PFSK-1 (cell line): Measurements from ENCODE around the gene FGD4.

ENCODE experiments used
- FOXP2 ChIP-seq: optimal IDR thresholded peaks from 2 replicates; pipeline ENCODE3; 2011; ENCODE audit warnings: borderline replicate concordance, control low read depth, inconsistent platforms; ENCODE audit not compliant: insufficient read depth; ENCODE audit errors: extremely low read length, extremely low read depth
- POLR2AphosphoS5 ChIP-seq: IDR thresholded peaks from 2 replicates; pipeline ENCODE4 v1.6.1; 2012; ENCODE audit warnings: low read depth, mild to moderate bottlenecking, control low read depth, low read length, moderate library complexity
- SIN3A ChIP-seq: IDR thresholded peaks from 2 replicates; pipeline ENCODE4 v1.6.1; 2012; ENCODE audit warnings: mild to moderate bottlenecking, low read length, moderate library complexity, borderline replicate concordance; ENCODE audit not compliant: insufficient read depth
- TAF1 ChIP-seq: IDR thresholded peaks from 2 replicates; pipeline ENCODE4 v1.6.1; 2012; ENCODE audit warnings: low read length, control low read depth, borderline replicate concordance; ENCODE audit not compliant: insufficient read depth
- TF ChIP-seq, protein P1 (sequence below), 2 experiments: IDR thresholded peaks; 2 replicates each; pipeline versions ENCODE4 v1.6.1 to v1.8.0; 2011 to 2012; ENCODE audit warnings: low read depth in 2 of 2, low read length in 2 of 2, control low read depth in 1 of 2, inconsistent platforms in 1 of 2, mild to moderate bottlenecking in 1 of 2, moderate library complexity in 1 of 2; ENCODE audit not compliant: insufficient read depth in 1 of 2

DNA sequence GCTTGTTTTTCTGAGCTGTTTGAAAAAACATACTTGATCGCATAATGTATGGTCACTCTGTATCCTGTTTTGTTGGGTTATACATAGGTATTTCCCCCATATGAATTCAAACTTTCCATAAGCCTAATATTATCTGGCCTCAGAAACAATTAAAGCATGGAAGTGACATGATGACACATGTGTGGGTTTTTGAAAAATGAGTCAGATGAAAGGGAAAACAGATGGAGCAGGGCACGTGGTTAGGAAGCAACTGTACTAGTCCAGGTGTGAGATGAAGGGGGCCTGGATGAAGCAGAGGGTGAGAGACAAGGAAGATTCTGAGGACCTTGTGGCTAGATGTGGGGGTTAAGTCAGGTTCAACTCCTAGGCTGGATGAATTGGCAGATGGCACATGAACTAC, 187.0 kb downstream of the FGD4 start:
- TF ChIP-seq TAF1 (no peak), POLR2AphosphoS5 (no peak), SIN3A (no peak), FOXP2 (no peak)
- TF ChIP-seq, protein P1, sequence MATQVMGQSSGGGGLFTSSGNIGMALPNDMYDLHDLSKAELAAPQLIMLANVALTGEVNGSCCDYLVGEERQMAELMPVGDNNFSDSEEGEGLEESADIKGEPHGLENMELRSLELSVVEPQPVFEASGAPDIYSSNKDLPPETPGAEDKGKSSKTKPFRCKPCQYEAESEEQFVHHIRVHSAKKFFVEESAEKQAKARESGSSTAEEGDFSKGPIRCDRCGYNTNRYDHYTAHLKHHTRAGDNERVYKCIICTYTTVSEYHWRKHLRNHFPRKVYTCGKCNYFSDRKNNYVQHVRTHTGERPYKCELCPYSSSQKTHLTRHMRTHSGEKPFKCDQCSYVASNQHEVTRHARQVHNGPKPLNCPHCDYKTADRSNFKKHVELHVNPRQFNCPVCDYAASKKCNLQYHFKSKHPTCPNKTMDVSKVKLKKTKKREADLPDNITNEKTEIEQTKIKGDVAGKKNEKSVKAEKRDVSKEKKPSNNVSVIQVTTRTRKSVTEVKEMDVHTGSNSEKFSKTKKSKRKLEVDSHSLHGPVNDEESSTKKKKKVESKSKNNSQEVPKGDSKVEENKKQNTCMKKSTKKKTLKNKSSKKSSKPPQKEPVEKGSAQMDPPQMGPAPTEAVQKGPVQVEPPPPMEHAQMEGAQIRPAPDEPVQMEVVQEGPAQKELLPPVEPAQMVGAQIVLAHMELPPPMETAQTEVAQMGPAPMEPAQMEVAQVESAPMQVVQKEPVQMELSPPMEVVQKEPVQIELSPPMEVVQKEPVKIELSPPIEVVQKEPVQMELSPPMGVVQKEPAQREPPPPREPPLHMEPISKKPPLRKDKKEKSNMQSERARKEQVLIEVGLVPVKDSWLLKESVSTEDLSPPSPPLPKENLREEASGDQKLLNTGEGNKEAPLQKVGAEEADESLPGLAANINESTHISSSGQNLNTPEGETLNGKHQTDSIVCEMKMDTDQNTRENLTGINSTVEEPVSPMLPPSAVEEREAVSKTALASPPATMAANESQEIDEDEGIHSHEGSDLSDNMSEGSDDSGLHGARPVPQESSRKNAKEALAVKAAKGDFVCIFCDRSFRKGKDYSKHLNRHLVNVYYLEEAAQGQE (IDR thresholded peaks at IDR 0.05; ENCODE audit: insufficient read depth in 1 of 2, low read depth in 2 of 2, low read length in 2 of 2): no peak
